ENCODE data around the gene ESYT3. TPM values are rescaled to one million over a fixed set of nuclear protein-coding genes. Genes with fewer than 3 reads are reported as not detected.

The ESYT3 gene
- total RNA-seq, 4 donors from 2014 or later = 1.4 to 30.8 (median 4.9) TPM

GRCh38 chr3:138394156-138394555, 40.3 kb upstream of the ESYT3 start:
- Histone ChIP-seq H3K27ac (no peak overlapping the region), H3K9me3 (no peaks in the 10 kb centered on the region), H3K4me1 (peaks cover 4 to 11% of the 10 kb centered on the region in 2 donors), H3K27me3 (no peaks in the 10 kb centered on the region), H3K36me3 (no peaks in the 10 kb centered on the region), H3K4me3 (no peak overlapping the region)
- intact Hi-C loops (cut with DNase I; ENCODE audit: low total_unique reads) = no loop called here
- no peak for DNase-seq
- TF ChIP-seq CTCF (IDR thresholded peaks at IDR 0.05) (no peak), POLR2A (IDR thresholded peaks at IDR 0.05) (no peak)

GRCh38 chr3:138394686-138395085, 39.7 kb upstream of the ESYT3 start:
- Histone ChIP-seq H3K4me1 (peaks cover 0 to 6% of the 10 kb centered on the region in 2 donors), H3K9me3 (no peaks in the 10 kb centered on the region), H3K4me3 (no peak overlapping the region), H3K27ac (no peak overlapping the region), H3K27me3 (no peaks in the 10 kb centered on the region), H3K36me3 (no peaks in the 10 kb centered on the region)
- no peak for TF ChIP-seq POLR2A (IDR thresholded peaks at IDR 0.05)
- TF ChIP-seq CTCF (IDR thresholded peaks at IDR 0.05) = no peak
- intact Hi-C loops (cut with DNase I; ENCODE audit: low total_unique reads) = no loop called here
- DNase-seq = no peak

- intact Hi-C loops (cut with DNase I; ENCODE audit: low total_unique reads) = no loop called here
- H3K36me3 ChIP-seq = no peaks in the 10 kb centered on the region
- H3K27ac ChIP-seq = no peak overlapping the region
- H3K4me1 ChIP-seq = no peaks in the 10 kb centered on the region
- H3K4me3 ChIP-seq = no peak overlapping the region
- TF ChIP-seq POLR2A (IDR thresholded peaks at IDR 0.05) (no peak), CTCF (IDR thresholded peaks at IDR 0.05) (no peak)
- DNase-seq = no peak
- H3K27me3 ChIP-seq = no peaks in the 10 kb centered on the region
- no peaks in the 10 kb centered on the region for H3K9me3 ChIP-seq
These were observed 38.3 kb upstream of the ESYT3 start for GRCh38 chr3:138395865-138396751.

- Histone ChIP-seq H3K9me3 (no peaks in the 10 kb centered on the region), H3K4me3 (no peak overlapping the region), H3K27ac (no peak overlapping the region), H3K27me3 (no peaks in the 10 kb centered on the region), H3K4me1 (no peaks in the 10 kb centered on the region), H3K36me3 (no peaks in the 10 kb centered on the region)
- intact Hi-C loops (cut with DNase I; ENCODE audit: low total_unique reads) = no loop called here
- DNase-seq = no peak
- TF ChIP-seq POLR2A (IDR thresholded peaks at IDR 0.05) (no peak), CTCF (IDR thresholded peaks at IDR 0.05) (no peak)
These were observed 37.5 kb upstream of the ESYT3 start for GRCh38 chr3:138396752-138397410.

- Histone ChIP-seq H3K36me3 (no peaks in the 10 kb centered on the region), H3K4me1 (no peaks in the 10 kb centered on the region)
These were observed 36.4 kb upstream of the ESYT3 start for GRCh38 chr3:138397983-138398382.

More at GRCh38 chr3:138397983-138398382, 36.4 kb upstream of the ESYT3 start:
- H3K27ac ChIP-seq = no peak overlapping the region
- TF ChIP-seq CTCF (IDR thresholded peaks at IDR 0.05) = no peak
- TF ChIP-seq POLR2A (IDR thresholded peaks at IDR 0.05) = no peak
- no peak overlapping the region for H3K4me3 ChIP-seq
- no peaks in the 10 kb centered on the region for H3K27me3 ChIP-seq
- intact Hi-C loops (cut with DNase I; ENCODE audit: low total_unique reads) = no loop called here
- no peaks in the 10 kb centered on the region for H3K9me3 ChIP-seq
- DNase-seq = no peak

Data from uterus (tissue), 4 donors.